GM13976 (cell line): ENCODE measurements around the gene NARF.

Source experiments
- DNase-seq: peaks from one replicate; pipeline ENCODE4 v3.0.0; 2012; ENCODE audit warnings: low spot score
- CTCF ChIP-seq: IDR thresholded peaks from 2 replicates; pipeline ENCODE4 v1.5.1; 2012; ENCODE audit warnings: borderline replicate concordance, mild to moderate bottlenecking; ENCODE audit not compliant: insufficient read depth; ENCODE audit errors: extremely low read depth, missing control alignments, control extremely low read depth
- in situ Hi-C: fragments of 300-500 bp; cut with MboI; formaldehyde crosslinking; loops from one replicate; pipeline ENCODE4 v1.12.0; 2022; ENCODE audit warnings: low sequenced_read_pairs, mixed read lengths, inconsistent platforms; ENCODE audit not compliant: unreplicated experiment

Gene NARF

GRCh38 chr17:82419540-82419939, 39.0 kb upstream of the NARF start:
- in situ Hi-C loops = no loop called here
- DNase-seq = no peak
- TF ChIP-seq CTCF = no peak

GRCh38 chr17:82424001-82424862, 34.3 kb upstream of the NARF start:
- peak; percentile 73 for DNase-seq
- in situ Hi-C loops = no loop called here
- TF ChIP-seq CTCF = peak; percentile 20

GRCh38 chr17:82424863-82425159, 33.7 kb upstream of the NARF start:
- DNase-seq = no peak
- in situ Hi-C loops = no loop called here
- TF ChIP-seq CTCF = no peak

GRCh38 chr17:82428546-82428945, 30.0 kb upstream of the NARF start:
- in situ Hi-C loops = no loop called here
- no peak for TF ChIP-seq CTCF
- no peak for DNase-seq

- DNase-seq = no peak
- no peak for TF ChIP-seq CTCF
- in situ Hi-C loops = no loop called here
Measured at GRCh38 chr17:82429824-82430223, 28.7 kb upstream of the NARF start.

GRCh38 chr17:82432017-82432416, 26.5 kb upstream of the NARF start:
- DNase-seq = no peak
- in situ Hi-C loops = no loop called here
- TF ChIP-seq CTCF = no peak
